Stimulated activated CD4-positive, alpha-beta T cell treated with anti-CD3 and anti-CD28 coated beads, TNF-alpha, amount 100 ng/mL, for 1 hour (primary cell): Measurements from ENCODE around the gene PACRGL.
"Not testable (repeated sequence)": the region's sequence is repeated elsewhere in the genome, so short reads cannot be mapped to it uniquely, and the experiment has no call there.

Source experiments
- DNase-seq, 3 donors: peaks; one replicate each; pipeline ENCODE4 v3.0.0-alpha.2; 2020; ENCODE audit warnings: low read depth in 3 of 3, low spot score in 1 of 3

Gene PACRGL

GRCh38 chr4:20723019-20723418 lies 22.8 kb downstream of the PACRGL start:
- no peak for DNase-seq

DNA sequence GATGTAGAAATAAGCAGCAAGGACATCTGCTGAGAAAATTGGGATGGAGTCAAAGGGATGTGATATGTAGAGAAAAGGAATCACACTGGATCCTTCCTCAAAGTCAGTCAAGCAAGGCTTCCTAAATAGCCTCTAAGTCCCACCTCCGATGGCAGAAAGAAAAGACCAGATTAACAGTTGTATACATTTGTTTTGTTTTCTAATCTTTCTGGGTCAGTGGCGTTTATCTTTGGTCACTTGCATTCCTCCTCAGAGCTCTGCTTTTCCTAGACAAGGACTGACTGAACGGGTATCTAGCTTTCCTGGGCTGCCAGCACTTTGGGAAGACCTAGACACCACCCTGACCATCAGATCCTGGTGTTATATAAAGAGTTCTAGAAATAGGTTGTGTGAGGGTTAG lies 23.2 kb downstream of the PACRGL start:
- DNase-seq, result no peak

DNA sequence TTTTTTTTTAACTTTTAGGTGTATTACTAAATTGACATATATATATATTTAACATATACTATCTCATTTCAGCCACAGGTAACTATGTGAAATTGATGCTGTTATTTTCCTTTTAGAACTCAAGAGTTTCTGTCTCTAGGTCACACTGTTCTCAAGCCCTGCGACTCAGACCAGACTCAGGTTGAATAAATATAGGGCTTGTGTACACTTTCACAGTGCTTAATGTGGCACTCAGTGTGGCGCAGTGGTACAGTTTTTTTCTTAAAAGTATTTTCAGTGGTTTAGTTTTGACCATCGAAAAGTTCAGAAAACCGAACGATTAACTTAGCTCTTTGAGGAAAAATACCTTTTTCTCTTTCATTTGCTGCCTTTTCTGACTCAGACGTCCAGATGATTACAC lies 24.7 kb downstream of the PACRGL start:
- no peak for DNase-seq

DNA sequence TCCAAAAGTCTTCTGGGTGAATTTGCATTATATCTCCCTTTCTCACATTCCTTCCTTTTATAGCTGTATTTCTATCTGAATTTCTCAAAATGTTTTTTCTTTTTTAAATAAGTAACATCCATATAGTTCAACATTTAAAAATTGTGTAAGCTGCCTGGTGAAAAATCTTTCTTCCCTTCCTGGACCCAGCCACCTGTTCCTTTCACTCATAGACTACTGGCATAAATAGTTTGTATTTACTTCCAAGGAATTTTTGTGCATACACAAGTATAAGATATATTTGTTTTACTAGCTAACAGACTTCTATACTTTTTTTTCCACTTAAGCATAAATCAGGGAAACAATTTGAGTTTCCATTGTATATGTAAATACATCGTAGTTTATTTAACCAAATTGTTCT lies 35.7 kb downstream of the PACRGL start:
- DNase-seq, result no peak

DNA sequence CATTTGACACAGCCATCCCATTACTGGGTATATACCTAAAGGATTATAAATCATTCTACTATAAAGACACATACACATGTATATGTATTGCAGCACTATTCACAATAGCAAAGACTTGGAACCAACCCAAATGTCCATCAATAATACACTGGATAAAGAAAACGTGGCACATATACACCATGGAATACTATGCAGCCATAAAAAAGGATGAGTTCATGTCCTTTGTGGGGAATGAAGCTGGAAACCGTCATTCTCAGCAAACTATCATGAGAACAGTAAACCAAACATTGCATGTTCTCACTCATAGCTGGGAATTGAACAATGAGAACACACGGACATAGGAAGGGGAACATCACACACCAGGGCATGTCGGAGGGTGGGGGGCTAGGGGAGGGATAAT lies 45.7 kb downstream of the PACRGL start:
- not testable (repeated sequence) for DNase-seq

- DNase-seq, result no peak
Measured at GRCh38 chr4:20752641-20753040, 52.4 kb downstream of the PACRGL start.

GRCh38 chr4:20754036-20754435 lies 53.8 kb downstream of the PACRGL start:
- DNase-seq, result no peak

DNA sequence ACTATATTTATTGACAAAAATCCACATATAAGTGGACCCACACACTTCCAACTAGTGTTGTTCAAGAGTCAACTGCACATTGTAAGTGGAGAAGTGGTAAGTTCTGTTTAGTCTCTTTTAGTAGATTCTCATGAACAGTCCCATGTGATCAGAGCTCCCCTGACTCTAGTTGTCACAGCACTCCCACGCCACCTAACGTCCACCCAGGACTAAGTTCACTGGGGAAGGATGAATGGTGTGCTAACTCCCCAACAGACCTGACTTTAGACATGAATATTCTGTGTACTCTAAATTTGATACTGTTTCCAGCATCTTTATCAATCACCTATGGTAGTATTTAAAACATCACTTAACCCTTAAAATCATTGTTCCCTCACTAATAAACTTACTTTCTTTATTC lies 59.8 kb downstream of the PACRGL start:
- DNase-seq, result no peak

DNA sequence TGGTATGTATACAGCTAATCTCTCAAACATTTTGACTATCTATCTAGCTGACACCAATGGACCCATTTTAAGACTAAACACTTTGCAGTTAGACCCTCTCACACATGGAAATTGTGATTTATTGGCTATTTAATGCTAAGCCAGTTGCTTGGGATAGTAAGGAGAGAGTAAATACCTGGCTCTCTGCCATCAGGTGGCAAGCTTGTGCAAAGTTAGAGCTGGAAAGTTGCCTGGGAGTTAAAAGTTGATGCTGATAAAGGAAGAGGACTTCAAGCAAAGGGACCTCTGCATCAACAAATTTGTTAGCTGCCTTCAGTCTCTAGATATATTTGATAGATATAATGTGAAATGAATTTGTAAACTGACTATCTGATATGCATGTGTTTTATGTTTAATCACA lies 61.1 kb downstream of the PACRGL start:
- DNase-seq, result no peak

GRCh38 chr4:20761826-20762225 lies 61.6 kb downstream of the PACRGL start:
- no peak for DNase-seq

- no peak for DNase-seq
Measured at GRCh38 chr4:20764366-20764992, 64.2 kb downstream of the PACRGL start.

- DNase-seq, result no peak
Measured at GRCh38 chr4:20773144-20773997, 73.1 kb downstream of the PACRGL start.

GRCh38 chr4:20778896-20779295 lies 78.6 kb downstream of the PACRGL start:
- no peak for DNase-seq

DNA sequence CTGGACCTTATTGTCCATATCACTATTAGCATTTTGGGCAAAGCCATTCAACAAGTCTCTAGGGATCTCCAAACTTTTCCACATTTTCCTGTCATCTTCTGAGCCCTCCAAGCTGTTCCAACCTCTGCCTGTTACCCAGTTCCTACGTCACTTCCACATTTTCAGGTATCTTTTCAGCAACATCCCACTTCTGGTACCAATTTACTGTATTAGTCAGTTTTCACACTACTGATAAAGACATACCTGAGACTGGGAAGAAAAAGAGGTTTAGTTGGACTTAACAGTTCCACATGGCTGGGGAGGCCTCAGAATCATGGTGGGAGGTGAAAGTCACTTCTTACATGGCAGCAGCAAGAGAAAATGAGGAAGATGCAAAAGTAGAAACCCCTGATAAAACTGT lies 82.9 kb downstream of the PACRGL start:
- not testable (repeated sequence) for DNase-seq

- no peak for DNase-seq
Measured at GRCh38 chr4:20787940-20788665, 87.8 kb downstream of the PACRGL start.
